GM21717 (cell line): ENCODE results near the gene ABHD18.
"Not testable (repeated sequence)": the region's sequence is repeated elsewhere in the genome, so short reads cannot be mapped to it uniquely, and the experiment has no call there.

Experiments
- ATAC-seq: cut with Tn5 transposase; IDR thresholded peaks from one replicate; pipeline ENCODE4 v1.9.1; 2021; ENCODE audit warnings: mild to moderate bottlenecking, moderate library complexity; ENCODE audit not compliant: unreplicated experiment

Gene ABHD18

DNA sequence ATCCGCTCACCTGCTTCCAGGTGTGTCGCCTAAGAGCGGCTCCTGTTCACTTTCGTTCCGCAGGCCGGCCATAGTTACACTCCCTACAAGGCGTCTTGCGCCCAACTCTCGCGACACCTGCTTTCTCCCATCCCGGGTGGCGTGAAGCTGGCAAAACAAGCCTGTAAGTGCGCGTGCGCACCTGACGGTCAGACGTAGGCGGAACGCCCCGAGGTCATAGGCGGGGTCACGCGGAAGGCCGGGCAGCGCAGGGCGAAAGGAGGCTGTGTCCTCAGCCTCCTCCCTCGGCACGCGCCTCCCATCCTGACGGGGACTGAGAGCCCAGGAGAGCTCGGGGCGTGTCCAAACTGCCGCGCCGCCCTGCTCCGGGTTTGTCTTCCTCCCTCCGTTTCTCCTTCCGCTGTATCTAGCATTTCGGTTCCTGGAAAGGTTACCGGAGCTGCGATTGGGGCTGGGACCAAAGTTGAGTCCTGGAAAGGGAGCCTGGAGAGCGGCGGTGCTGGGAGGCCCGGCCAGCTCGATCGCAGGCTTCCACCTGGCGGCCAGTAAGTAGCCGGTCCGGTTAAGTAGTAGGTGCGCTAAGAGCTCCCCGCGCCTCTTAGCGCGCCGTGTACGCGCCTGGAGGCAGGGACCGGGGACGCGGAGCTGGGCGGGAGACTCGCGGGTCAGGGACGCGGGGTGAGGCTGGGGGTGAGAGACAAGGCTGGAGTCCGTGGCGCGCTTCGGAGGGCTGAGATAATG, at the start of gene ABHD18, which contains the start of gene MFSD8:
Gene ABHD18 (plus strand): TSS at position 345 of the 741 bp plus-strand sequence. CDS start 17,550 bp downstream, outside the sequence.
Gene MFSD8 (minus strand): TSS at position 112 of the 741 bp plus-strand sequence. CDS start 40 bp downstream, at position 72.
- peak; percentile 97 for ATAC-seq

DNA sequence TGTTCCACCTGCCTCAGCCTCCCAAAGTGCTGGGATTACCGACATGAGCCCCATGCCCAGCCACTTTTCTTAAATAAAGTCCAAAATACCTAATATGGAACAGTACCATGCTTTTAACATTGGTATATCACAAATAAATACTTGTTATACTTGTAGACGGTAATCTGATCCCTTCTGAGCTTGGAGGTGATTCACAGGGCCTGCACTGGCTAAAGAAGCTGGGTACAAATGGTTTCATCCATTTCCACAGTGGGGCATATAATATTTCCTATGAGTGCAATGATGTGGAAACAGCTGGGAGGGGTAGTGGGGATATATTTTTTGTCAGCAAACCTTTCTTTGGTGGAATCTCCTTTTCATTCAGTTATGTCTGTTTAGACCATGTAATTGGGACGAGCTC, 48.7 kb upstream of the ABHD18 start:
- no peak for ATAC-seq

DNA sequence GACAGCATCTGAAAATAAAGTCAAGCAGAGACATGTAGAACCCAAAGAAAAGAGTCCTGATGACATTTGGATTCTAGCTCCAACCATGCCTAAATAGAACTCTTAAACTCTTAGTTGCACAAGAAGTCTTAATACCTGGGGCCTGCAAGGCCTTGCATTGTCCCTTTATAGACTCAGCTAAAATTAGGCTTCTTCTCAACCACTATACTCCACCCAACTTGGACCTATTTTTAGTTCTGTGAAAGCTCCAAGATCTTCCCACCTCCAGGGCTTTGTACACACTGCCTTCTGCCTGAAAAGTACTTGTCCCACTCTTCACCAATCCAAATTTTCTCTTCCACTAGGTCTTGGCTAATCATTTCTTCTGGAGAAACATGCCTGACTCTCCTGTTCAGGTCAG, 48.1 kb upstream of the ABHD18 start:
- ATAC-seq: no peak

DNA sequence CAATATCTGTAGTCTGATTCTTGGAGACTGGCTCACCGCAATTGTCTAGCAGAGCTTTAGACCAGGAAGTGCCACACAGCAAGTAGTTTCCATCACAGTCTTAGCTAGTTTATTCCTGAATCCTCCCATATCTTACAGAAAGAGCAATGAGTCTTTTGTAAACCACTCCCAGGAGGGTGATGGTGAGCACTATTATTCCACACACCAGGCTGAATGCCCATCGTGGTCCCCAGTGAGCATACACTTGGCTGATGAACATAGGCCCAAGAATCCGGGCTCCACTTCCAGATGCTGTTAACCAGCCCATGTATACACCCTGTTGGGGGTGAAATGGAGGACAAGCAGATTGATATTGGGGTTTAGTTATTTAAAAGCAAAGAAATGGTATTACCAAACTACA, 44.7 kb upstream of the ABHD18 start:
- no peak for ATAC-seq

DNA sequence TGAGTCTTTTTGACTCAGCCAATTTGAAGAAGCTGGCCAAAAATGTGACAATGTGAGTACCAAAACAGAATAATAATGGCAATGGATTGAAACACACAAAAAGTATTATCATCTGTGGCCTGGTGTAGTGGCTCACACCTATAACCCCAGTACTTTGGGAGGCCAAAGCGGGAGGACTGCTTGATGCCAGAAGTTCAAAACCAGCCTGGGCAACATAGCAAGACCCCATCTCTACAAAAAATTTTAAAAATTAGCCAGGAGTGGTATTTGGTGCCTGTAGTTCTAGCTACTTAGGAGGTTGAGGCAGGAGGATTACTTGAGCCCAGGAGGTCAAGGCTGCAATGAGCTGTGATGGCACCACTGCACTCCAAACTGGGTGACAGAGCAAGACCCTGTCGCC, 43.0 kb upstream of the ABHD18 start:
- no peak for ATAC-seq

DNA sequence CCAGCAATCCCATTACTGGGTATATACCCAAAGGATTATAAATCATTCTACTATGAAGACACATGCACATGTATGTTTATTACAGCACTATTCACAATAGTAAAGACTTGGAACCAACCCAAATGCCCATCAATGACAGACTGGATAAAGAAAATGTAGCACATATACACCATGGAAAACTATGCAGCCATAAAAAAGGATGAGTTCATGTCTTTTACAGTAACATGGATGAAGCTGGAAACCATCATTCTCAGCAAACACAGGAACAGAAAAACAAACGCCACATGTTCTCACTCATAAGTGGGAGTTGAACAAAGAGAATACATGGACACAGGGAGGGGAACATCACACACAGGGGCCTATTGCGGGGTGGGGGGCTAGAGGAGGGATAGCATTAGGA, 39.5 kb upstream of the ABHD18 start:
- ATAC-seq: not testable (repeated sequence)

DNA sequence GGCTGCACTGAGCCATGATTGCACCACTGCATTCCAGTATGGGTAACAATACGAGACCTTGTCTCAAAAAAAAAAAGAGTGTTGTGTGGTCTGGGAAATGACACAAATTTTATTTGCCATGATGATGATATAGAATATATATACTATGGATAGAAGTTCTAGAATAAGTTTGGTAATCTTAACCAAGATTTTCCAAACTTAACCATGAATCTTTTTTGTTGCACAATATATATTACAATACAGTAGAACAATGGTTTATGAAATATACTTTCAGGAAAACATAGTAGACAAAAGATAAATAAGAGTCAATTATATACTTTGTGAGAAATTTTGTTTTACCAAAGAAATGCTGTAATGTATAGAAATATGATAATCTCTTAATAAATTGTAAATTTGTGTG, 35.0 kb upstream of the ABHD18 start:
- no peak for ATAC-seq

DNA sequence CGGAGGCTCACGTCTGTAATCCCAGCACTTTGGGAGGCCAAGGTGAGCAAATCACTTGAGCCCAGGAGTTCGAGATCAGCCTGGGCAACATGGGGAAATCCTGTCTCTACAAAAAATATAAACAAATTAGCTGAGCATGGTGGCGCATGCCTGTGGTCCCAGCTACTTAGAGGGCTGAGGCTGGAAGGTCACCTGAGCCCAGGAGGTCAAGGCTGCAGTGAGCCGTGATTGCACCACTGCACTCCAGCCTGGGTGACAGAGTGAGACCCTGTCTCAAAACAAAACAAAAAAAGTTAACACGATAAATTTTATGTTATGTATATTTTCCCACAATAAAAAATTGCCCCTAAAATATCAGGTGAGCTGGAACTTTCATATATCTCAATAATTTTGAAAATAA, 33.4 kb upstream of the ABHD18 start:
- ATAC-seq: not testable (repeated sequence)

DNA sequence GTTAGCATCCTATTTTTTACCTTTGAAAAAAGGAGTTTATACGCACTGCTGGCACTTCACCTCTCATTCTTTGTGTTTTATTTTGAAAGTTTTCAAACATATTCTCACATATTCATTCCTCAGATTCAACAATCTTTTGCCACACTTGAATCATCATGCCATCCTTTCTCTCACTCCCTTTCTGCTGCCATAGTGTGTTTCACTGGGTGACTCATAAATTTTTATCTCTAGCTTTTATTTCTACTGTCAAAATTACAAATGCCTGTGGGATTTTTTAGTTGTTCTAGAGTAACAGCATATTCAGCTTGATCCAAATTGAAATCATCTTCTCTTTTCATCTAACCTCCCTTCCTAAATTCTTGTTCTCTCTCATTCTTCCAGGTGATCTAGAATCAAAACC, 28.2 kb upstream of the ABHD18 start:
- no peak for ATAC-seq

DNA sequence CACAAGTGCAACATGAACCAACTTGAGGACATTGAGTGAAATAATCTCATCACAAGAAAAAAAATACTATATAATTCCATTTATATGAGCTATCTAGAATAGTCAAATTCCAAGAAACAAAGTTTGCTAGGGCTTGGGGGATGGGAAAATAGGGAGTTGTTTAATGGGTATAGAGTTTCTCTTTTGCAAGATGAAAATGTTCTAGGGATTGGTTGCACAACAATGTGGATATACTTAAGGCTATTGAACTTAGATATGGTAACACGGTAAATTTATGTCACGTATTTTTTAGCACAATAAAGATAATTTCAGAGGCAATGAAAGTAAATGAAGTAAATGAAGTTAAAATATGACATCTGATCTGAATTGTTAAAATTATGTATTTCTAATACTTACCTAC, 8.1 kb upstream of the ABHD18 start:
- no peak for ATAC-seq

DNA sequence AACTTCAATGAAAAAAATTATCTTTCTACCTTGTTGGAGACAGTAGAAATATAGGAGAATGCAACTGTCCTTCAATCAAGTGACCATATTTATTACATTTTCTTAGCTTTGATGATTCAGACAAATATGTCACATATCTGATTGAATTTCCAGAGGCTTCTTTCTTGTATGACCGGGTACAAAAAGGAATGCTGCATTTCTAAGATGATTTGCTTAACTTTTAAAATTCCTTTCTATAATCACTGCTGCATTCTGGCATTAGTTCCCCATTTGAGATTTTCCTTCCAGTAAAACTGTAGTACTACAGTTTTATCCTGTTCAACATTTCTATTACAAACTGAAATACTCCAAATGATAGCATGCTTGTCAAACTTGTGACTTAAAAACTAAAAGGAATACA, 5.4 kb upstream of the ABHD18 start:
- ATAC-seq: no peak

DNA sequence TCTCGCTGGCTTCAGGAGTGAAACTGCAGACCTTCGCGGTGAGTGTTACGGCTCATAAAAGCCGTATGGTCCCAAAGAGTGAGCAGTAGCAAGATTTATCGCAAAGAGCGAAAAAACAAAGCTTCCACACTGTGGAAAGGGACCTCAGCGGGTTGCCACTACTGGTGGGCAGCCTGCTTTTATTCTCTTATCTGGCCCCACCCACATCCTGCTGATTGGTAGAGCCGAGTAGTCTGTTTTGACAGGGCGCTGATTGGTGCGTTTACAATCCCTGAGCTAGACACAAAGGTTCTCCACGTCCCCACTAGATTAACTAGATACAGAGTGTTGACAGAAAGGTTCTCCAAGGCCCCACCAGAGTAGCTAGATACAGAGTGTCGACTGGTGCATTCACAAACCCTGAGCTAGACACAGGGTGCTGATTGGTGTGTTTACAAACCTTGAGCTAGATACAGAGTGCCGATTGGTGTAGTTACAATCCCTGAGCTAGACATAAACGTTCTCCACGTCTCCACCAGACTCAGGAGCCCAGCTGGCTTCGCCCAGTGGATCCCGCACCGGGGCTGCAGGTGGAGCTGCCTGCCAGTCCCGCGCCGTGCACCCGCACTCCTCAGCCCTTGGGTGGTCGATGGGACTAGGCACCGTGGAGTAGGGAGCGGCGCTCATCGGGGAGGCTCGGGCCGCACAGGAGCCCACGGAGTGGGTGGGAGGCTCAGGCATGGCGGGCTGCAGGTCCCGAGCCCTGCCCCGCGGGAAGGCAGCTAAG, 1.4 kb upstream of the ABHD18 start:
- ATAC-seq: not testable (repeated sequence)

DNA sequence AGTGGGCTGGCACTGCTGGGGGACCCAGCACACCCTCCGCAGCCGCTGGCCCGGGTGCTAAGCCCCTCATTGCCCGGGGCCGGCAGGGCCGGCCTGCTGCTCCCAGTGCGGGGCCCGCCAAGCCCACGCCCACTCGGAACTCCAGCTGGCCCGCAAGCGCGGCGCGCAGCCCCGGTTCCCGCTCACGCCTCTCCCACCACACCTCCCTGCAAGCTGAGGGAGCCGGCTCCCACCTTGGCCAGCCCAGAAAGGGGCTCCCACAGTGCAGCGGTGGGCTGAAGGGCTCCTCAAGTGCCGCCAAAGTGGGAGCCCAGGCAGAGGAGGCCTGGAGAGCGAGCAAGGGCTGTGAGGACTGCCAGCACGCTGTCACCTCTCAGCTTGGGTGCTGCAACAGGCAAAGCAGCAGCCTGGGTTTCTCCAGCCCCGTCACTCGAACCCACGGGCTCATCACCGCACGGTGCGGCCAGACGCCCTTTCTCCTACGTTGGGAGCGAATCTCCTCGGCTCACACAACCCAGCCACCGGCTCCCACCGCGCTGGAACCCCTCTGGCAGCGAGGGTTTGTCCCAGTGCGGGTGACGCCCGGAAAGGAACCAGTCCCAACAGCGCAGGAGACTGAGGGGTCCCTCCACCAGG, 662 bp upstream of the ABHD18 start:
- ATAC-seq: peak; percentile 25

DNA sequence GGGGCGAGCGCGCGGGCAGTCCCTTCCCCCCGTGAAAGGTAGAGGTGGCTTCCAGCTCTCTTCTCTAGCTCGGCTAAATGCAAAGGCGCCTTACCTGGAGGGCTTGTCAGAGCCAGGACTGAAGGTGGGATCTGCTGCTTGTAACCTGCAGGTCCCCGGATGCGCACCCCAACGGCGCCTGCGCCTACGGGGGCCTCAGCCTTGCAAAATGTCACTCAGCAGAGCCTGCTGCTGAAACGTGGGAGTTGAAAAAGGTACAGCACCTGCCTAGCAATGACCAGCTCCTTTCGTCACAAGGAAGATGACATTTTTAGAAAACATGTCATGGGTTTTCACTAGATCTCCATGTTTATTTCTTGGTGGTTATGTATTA, 583 bp downstream of the ABHD18 start:
- ATAC-seq: peak; percentile 40

DNA sequence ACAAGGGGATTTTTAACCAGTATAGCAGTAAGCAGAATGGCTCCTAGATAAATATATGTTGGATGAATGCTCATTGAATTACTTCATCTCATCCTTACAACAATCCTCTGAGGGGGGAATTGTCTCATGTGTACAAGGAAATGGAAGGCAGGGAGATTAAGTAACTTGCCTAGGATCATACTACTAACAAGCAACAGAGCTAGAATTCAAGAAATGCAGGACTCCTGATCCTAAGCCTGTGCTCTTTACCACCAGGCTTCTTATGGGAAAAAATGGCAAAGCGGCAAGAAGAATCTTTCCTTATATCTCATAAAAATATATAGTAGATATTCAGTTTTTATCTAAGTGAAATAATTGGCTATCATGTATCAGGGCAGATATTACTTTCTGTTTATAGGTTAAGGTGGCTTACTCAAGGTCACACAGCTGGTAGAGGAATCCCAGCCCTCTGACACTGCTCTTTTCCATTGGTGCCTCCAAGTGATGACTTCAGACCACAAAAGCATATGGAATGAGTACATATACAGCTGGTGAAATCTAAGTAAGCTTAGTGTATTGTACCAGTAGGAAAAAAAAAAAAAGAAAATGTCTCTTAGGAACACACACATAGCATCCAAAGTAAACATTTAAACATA, 2.1 kb downstream of the ABHD18 start:
- ATAC-seq: no peak

DNA sequence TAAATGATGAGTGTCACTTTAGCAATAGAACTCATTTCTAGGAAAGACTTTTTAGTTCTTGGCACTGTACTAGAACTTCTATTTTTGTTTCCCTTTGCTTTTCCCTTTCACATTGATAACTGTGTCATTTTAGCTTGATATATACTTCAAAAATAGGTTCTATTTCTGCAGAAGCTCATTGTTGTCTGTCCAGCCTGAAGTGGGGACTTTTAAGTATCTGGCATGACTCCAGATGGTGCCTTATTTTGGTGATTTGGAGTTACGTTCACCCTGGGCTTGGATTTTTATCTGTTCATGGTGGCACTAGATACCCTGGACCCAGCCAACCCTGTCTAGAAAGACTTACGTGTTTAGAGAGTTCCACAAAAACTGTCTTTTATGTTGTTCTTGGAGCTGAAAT, 3.4 kb downstream of the ABHD18 start:
- ATAC-seq: no peak

DNA sequence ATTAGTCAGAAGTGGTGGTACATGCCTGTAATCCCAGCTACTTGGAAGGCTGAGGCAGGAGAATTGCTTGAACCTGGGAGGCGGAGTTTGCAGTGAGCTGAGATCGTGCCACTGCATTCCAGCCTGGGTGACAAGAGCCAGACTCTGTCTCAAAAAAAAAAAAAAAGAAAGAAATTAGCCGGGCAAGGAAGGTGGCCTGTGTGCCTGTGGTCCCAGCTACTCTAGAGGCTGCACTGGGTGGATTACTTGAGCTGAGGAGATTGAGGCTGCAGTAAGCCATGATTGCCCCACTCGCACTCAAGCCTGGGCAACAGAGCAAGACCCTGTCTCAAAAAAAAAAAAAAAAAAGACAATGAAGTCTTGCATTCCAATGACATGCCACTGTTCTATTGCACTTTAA, 5.7 kb downstream of the ABHD18 start:
- ATAC-seq: not testable (repeated sequence)

DNA sequence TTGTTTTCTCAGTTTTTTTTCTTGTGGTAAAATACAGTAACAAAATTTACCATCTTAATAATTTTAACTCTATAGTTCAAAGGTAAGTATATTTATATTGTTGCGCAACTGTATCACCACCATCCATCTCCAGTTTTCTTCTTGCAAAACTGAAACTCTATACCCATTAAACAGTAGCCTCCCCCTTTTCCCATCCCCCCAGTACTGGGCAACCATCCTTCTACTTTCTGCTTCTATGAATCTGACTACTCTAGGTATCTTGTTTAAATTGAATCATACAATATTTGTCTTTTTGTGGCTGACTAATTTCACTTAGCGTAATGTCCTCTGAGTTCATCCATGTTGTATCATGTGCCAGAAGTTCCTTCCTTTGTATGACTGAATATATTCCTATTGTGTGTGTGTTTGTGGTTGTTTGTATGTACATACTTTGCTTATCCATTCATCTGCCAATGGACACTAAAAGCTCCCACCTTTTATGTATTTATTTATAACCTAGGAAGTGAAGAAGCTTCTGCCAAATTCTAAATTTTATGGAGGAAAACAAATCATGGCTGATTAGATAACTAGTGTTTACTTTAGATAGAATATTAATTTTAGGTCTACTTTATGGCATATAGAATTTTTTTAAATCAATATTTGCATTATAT, 10.0 kb downstream of the ABHD18 start:
- no peak for ATAC-seq

DNA sequence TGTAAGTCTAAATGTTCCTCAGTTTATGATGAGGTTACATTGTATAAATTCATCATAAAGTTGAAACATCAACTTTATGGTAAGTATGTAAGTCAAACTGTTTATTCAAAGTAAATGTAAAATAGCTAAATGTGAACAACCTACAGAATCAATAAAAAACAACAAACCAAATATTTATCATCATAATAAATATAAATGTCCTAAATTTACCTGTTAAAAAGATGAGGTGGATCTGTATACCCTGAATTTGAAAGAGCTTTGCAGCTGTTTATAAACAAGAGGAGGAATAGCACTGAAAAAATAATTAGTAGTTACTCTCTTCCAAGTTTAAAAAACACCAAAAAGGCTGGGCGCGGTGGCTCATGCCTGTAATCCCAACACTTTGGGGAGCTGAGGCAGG, 13.7 kb downstream of the ABHD18 start:
- no peak for ATAC-seq

DNA sequence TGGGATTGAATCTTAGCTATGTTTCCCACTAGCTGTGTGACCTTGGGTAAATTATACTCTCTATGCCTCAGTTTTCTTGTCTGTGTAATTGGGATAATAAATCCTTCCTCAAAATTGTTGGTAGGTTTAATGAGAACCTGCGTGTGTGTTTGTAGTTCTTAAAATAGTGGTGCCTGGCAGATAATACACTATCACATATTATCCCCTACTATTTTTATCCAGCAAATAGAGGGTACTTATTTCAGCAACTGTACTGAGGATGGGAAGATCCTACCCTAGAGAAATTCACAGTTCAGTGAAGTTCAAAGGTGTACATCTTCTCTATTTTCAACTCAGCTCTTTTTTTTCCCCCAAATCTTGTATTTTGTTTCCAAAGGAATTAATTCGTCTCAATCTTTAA, 17.2 kb downstream of the ABHD18 start:
- no peak for ATAC-seq

DNA sequence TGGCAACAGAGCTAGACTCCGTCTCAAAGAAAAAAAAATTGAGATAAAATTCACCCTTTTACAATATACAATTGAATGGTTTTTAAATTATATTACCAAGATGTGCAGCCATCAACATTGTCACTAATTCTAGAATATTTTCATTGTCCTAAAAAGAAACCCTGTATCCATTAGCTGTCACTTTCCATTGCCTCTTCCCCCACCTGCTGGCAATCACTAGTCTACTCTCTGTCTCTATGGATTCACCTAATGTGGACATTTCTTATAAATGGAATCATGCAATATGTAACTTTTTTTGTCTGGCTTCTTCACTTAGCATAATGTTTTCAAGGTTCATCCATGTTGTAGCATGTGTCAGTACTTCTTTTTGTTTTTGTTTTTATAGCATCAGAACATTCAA, 20.8 kb downstream of the ABHD18 start:
- ATAC-seq: no peak
